Sigmoid colon (tissue), 7 donors: Measurements from ENCODE around the gene RABGGTA. TPM values are rescaled to one million over a fixed set of nuclear protein-coding genes. Genes with fewer than 3 reads are reported as not detected.
"Not testable (repeated sequence)": the region's sequence is repeated elsewhere in the genome, so short reads cannot be mapped to it uniquely, and the experiment has no call there.

Source experiments
- DNase-seq: peaks from one replicate; pipeline ENCODE4 v3.0.0-alpha.2; 2019
- H3K27ac ChIP-seq, 4 donors: fragments of 200-600 bp; sonication (generic); one replicate each; pipeline ENCODE4 v1.5.1; 2016 to 2019; ENCODE audit warnings: mild to moderate bottlenecking in 1 of 4
- H3K27me3 ChIP-seq, 3 donors: fragments of 200-600 bp; sonication (generic); one replicate each; pipeline ENCODE4 v1.5.1; 2019; ENCODE audit warnings: mild to moderate bottlenecking in 1 of 3
- H3K36me3 ChIP-seq, 4 donors: fragments of 200-600 bp; sonication (generic); one replicate each; pipeline ENCODE4 v1.5.1; 2016 to 2019
- H3K4me1 ChIP-seq, 4 donors: fragments of 200-600 bp; sonication (generic); one replicate each; pipeline ENCODE4 v1.5.1; 2017 to 2019
- H3K4me3 ChIP-seq, 4 donors: fragments of 200-600 bp; sonication (generic); one replicate each; pipeline ENCODE4 v1.5.1; 2017 to 2019; ENCODE audit warnings: mild to moderate bottlenecking in 2 of 4, moderate library complexity in 1 of 4
- H3K9me3 ChIP-seq, 4 donors: fragments of 200-600 bp in 3 of 4; sonication (generic) in 3 of 4; one replicate each; pipeline versions ENCODE4 v1.5.1 to v1.6.1; 2013 to 2019
- EP300 ChIP-seq, 4 donors: sonication (generic); formaldehyde crosslinking; IDR thresholded peaks; one replicate each; pipeline ENCODE4 v1.6.1; 2017; ENCODE audit warnings: antibody characterized with exemption in 4 of 4
- POLR2A ChIP-seq, 2 donors: fragments of 450-650 bp; IDR thresholded peaks; one replicate each; pipeline ENCODE4 v1.6.1; 2016; ENCODE audit warnings: antibody characterized with exemption in 2 of 2, mild to moderate bottlenecking in 2 of 2, moderate library complexity in 2 of 2
- POLR2AphosphoS5 ChIP-seq, 4 donors: sonication (generic); formaldehyde crosslinking; IDR thresholded peaks; one replicate each; pipeline ENCODE4 v1.6.1; 2017; ENCODE audit warnings: antibody characterized with exemption in 4 of 4
- WGBS, 2 donors: extraction: QIAGEN DNeasy Blood & Tissue Kit; methylation state at CpG; one replicate each; pipeline ENCODE4 v1.1.7; 2013; 5-methylcytosine and 5-hydroxymethylcytosine counted together
- intact Hi-C: fragments of 100-400 bp; cut with DNase I; formaldehyde crosslinking; loops from one replicate; pipeline ENCODE4 v1.15.1; 2023
- polyA plus RNA-seq, 3 donors: library from polyadenylated mRNA; stranded (reverse); fragments of 200-250 nt; gene quantifications; one replicate each; pipeline ENCODE4 v1.2.3, GENCODE V29; 2013
- total RNA-seq, 4 donors: library from RNA; depleted of rRNA; stranded (reverse); fragments of >200 nt; gene quantifications; one replicate each; pipeline ENCODE4 v1.1.0, GENCODE V29; 2016
- TF ChIP-seq, protein P1 (sequence below), 4 experiments: fragments of 450-650 bp in 3 of 4; fragments of 200-600 bp in 1 of 4; IDR thresholded peaks; one replicate each; pipeline ENCODE4 v1.5.1; 2016 to 2019; ENCODE audit warnings: antibody characterized with exemption in 4 of 4, mild to moderate bottlenecking in 3 of 4, moderate library complexity in 2 of 4
- donor health status: healthy with polysubstance abuse.
- donor health status: Bipolar disorder and iron deficiency.
- donor health status: healthy.

Gene RABGGTA
- total and polyA plus RNA-seq, 7 donors: 14.0 to 32.4 (median 25.2) TPM

DNA sequence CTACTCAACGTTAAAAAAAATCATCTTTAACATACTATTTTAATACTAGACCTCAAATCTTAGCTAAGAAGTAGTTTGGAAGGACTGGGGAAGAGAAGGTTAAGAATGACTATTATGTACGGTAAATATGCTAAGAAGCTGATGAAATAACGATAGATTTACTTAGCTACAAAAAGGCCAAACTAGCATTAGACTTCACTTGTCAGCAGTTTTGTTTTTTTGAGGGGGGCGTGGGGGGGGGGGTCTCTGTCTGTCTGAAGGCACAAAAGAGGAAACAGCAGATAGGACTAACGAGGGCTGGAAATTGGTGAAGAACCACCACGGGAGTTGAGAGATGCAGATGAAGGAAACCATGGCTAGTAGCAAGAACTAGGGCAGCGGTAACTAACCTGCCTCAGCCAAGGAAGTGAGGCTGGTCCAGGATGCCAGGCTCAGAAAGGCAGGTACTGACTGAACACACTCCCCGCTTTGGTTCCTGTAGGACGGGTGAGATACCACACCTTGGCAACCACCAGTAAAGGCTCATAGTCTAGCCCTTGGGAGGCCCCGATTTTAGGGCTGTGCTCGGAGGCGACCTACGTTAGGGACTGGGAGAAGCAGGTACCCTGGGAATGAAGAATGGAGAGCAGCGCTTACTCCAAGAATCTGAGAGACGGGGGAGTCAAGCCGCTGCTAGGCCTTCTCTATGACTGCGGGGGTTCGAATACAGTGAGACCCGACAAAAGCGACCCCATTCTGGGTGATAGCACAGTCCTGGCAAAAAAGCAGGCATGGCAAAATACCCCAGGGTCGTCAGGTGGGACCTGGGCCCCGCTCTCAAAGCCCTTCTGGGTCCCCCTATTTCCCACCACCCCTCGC, 39.9 kb downstream of the RABGGTA start:
- intact Hi-C loops: loop anchor here (5.0 kb wide), 1 partner anchor 84 kb away; the partner anchor contains the start of genes PSME2 and RNF31

DNA sequence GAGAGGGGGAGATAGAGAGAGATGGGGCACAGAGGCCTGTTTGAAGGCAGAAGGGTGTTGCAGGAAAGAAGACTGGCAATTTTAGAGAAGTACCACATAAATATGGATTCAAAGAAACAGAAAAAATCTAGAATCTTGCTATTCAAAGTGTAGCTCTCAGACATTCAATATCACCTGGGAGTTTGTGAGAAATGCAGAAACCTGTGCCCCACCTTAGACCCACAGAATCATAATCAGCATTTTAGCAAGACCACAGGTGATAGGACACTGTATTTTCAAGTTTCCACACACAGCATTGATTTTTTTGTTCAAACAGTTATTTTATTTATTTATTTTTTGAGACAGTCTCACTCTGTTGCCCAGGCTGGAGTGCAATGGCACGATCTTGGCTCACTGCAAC, 42.5 kb downstream of the RABGGTA start:
- peaks cover 0 to 21% (median 3%) of the 10 kb centered on the region in 4 donors for H3K36me3 ChIP-seq
- no peaks in the 10 kb centered on the region for H3K27me3 ChIP-seq
- TF ChIP-seq POLR2A (IDR thresholded peaks at IDR 0.05) (no peak), POLR2AphosphoS5 (IDR thresholded peaks at IDR 0.05) (no peak), EP300 (IDR thresholded peaks at IDR 0.05) (no peak)
- TF ChIP-seq, protein P1, sequence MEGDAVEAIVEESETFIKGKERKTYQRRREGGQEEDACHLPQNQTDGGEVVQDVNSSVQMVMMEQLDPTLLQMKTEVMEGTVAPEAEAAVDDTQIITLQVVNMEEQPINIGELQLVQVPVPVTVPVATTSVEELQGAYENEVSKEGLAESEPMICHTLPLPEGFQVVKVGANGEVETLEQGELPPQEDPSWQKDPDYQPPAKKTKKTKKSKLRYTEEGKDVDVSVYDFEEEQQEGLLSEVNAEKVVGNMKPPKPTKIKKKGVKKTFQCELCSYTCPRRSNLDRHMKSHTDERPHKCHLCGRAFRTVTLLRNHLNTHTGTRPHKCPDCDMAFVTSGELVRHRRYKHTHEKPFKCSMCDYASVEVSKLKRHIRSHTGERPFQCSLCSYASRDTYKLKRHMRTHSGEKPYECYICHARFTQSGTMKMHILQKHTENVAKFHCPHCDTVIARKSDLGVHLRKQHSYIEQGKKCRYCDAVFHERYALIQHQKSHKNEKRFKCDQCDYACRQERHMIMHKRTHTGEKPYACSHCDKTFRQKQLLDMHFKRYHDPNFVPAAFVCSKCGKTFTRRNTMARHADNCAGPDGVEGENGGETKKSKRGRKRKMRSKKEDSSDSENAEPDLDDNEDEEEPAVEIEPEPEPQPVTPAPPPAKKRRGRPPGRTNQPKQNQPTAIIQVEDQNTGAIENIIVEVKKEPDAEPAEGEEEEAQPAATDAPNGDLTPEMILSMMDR (IDR thresholded peaks at IDR 0.05): no peak
- H3K27ac ChIP-seq: no peak overlapping the region
- peaks cover 0 to 23% (median 22%) of the 10 kb centered on the region in 4 donors for H3K4me1 ChIP-seq
- WGBS, 2 donors: 0 to 71% methylated on average over 1 of the region's 1 CpG
- no peaks in the 10 kb centered on the region for H3K9me3 ChIP-seq
- H3K4me3 ChIP-seq: no peak overlapping the region
- no peak for DNase-seq
- intact Hi-C loops: no loop called here

More for the DNA sequence above, 39.9 kb downstream of the RABGGTA start:
- H3K9me3 ChIP-seq: no peaks in the 10 kb centered on the region
- H3K36me3 ChIP-seq: peaks cover under 1 to 36% (median 8%) of the 10 kb centered on the region in 4 donors
- H3K4me3 ChIP-seq: peak overlapping the region; percentile 68 to 91 (median 88)
- H3K4me1 ChIP-seq: peaks cover 0 to 32% (median 30%) of the 10 kb centered on the region in 4 donors
- peak overlapping the region; percentile 82 to 93 (median 89) for H3K27ac ChIP-seq
- no peaks in the 10 kb centered on the region for H3K27me3 ChIP-seq
- TF ChIP-seq POLR2A (IDR thresholded peaks at IDR 0.05) (no peak), EP300 (IDR thresholded peaks at IDR 0.05) (no peak)
- TF ChIP-seq, protein P1 (IDR thresholded peaks at IDR 0.05): no peak
- 10 to 12% methylated on average over 23 of the region's 23 CpGs for WGBS, 2 donors
- no peak for DNase-seq

DNA sequence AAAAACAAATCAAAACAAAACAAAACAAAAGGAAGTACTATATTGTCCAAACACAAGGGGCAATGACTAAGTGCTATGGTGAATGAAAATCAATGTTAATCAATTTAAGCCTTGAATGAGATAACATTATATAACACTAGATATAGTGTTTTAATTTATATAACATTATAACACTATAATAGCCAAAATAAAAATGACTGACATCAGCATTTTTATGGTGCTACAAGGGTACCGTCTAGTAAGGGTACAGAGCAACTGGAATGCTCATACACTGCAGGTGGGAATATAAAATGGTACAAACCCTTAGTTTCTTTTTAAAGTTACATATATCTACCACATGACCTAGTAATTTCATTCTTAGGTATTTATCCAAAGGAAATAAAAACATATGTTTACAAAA, 44.9 kb downstream of the RABGGTA start:
- no peaks in the 10 kb centered on the region for H3K9me3 ChIP-seq
- intact Hi-C loops: no loop called here
- 69 to 83% methylated on average over 1 of the region's 1 CpG for WGBS, 2 donors

DNA sequence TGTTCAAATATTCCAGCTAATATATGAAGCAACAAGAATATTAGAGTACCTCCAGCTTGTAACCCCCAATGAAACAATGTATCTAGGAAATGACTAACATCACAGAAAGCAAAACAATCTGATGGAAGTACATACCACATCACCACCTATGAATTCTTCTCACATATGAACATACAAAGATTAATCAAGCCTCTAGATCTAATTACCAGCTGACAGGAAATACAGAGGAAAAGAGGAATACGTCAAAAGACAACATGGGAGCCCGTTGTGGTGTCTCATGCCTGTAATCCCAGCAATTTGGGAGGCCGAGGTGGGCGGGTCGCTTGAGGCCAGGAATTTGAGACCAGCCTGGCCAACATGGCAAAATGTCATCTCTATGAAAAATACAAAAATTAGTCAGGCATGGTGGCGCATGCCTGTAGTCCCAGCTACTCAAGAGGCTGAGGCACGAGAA, 46.8 kb downstream of the RABGGTA start:
- peak overlapping the region in 1 of 4 donors; percentile 21 for H3K27ac ChIP-seq
- 91 to 94% methylated on average over 7 of the region's 7 CpGs for WGBS, 2 donors
- intact Hi-C loops: no loop called here

More for the DNA sequence above, 44.9 kb downstream of the RABGGTA start:
- Histone ChIP-seq H3K4me3 (no peak overlapping the region), H3K27me3 (no peaks in the 10 kb centered on the region), H3K27ac (no peak overlapping the region), H3K36me3 (peaks cover 0 to 21% (median 3%) of the 10 kb centered on the region in 4 donors), H3K4me1 (peaks cover 0 to 10% (median 9%) of the 10 kb centered on the region in 4 donors)
- TF ChIP-seq POLR2A (IDR thresholded peaks at IDR 0.05) (no peak), EP300 (IDR thresholded peaks at IDR 0.05) (no peak), POLR2AphosphoS5 (IDR thresholded peaks at IDR 0.05) (no peak)
- TF ChIP-seq, protein P1 (IDR thresholded peaks at IDR 0.05): no peak
- no peak for DNase-seq

DNA sequence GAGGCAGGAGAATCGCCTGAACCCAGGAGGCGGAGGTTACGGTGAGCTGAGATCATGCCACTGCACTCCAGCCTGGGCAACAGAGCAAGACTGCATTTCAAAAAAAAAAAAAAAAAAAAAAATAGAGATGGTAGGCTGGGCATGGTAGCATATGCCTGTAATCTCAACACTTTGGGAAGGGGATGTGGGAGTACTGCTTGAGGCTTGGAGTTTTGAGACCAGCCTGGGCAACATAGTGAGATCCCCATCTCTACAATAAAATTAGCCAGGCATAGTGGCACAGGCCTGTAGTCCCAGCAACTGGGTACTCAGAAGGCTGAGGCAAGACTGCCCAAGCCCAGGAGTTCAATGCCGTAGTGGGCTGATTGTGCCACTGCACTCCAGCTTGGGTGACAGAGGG, 48.4 kb downstream of the RABGGTA start:
- intact Hi-C loops, H3K9me3 ChIP-seq, H3K27ac ChIP-seq, DNase-seq, H3K4me1 ChIP-seq, H3K4me3 ChIP-seq, H3K27me3 ChIP-seq: not testable (repeated sequence)
- 97 to 98% methylated on average over 4 of the region's 4 CpGs for WGBS, 2 donors
- peaks cover 0 to 17% (median 2%) of the 10 kb centered on the region in 4 donors for H3K36me3 ChIP-seq

More for the DNA sequence above, 46.8 kb downstream of the RABGGTA start:
- Histone ChIP-seq H3K9me3 (no peaks in the 10 kb centered on the region), H3K27me3 (no peaks in the 10 kb centered on the region), H3K4me3 (no peak overlapping the region), H3K4me1 (no peaks in the 10 kb centered on the region), H3K36me3 (peaks cover 0 to 21% (median 3%) of the 10 kb centered on the region in 4 donors)
- TF ChIP-seq EP300 (IDR thresholded peaks at IDR 0.05): no peak
- TF ChIP-seq, protein P1 (IDR thresholded peaks at IDR 0.05): no peak
- no peak for TF ChIP-seq POLR2AphosphoS5 (IDR thresholded peaks at IDR 0.05)
- TF ChIP-seq POLR2A (IDR thresholded peaks at IDR 0.05): no peak
- DNase-seq: peak; percentile 27
